ENCODE results near the gene KLK5. TPM values are rescaled to one million over a fixed set of nuclear protein-coding genes. Genes with fewer than 3 reads are reported as not detected.

The KLK5 gene
- total RNA-seq, 1 experiment from 2014 or later: not detected

GRCh38 chr19:50998686-50999085 is 45.8 kb upstream of the KLK5 start:
- H3T11ph ChIP-seq (ENCODE audit: low read length): no peak overlapping the region
- no peak for TF ChIP-seq CTCF (conservative IDR thresholded peaks at IDR 0.05)
- no peaks in the 10 kb centered on the region for H3K27me3 ChIP-seq (ENCODE audit: insufficient read depth, low read length)
- H3K27ac ChIP-seq (ENCODE audit: insufficient read length, low read depth, low read length): no peak overlapping the region
- H3K79me2 ChIP-seq (ENCODE audit: insufficient read depth, low read length): no peaks in the 10 kb centered on the region
- H4K5ac ChIP-seq (ENCODE audit: insufficient read length, low read depth, low read length): no peak overlapping the region
- no peak overlapping the region for H2BK15ac ChIP-seq (ENCODE audit: low read depth, low read length)
- Mint-ChIP-seq H3K9me3 (peaks cover 0 to 4% of the 10 kb centered on the region in 2 experiments; a peak in 2 of 5 replicates), H3K27me3 (ENCODE audit: low read depth) (peaks cover 39% of the 10 kb centered on the region), H3K4me3 (no peak overlapping the region), H3K27ac (no peak overlapping the region), H3K36me3 (ENCODE audit: insufficient read depth in 1 of 3, low read depth in 3 of 3) (no peaks in the 10 kb centered on the region; a peak in 1 of 7 replicates), H3K4me1 (peaks cover 21 to 38% of the 10 kb centered on the region in 2 experiments)
- H3K18ac ChIP-seq (ENCODE audit: insufficient read length, low read depth, low read length): no peak overlapping the region
- H4K20me1 ChIP-seq (ENCODE audit: control insufficient read depth, insufficient read depth, insufficient read length): no peaks in the 10 kb centered on the region
- H3K23me2 ChIP-seq (ENCODE audit: insufficient read length, low read depth, low read length, poor library complexity, severe bottlenecking): peaks cover 6% of the 10 kb centered on the region
- WGBS (ENCODE audit: extremely low coverage, insufficient read length, low lambda C conversion rate): no CpG with 5 or more reads among the region's 4 CpGs
- H3K14ac ChIP-seq (ENCODE audit: insufficient read depth, low read length): no peak overlapping the region
- H3K9ac ChIP-seq (ENCODE audit: extremely low read depth, insufficient read length, low read length): no peak overlapping the region
- no peak overlapping the region for H2BK12ac ChIP-seq (ENCODE audit: insufficient read length, low read depth, low read length)
- no peak for DNase-seq
- H3K4me1 ChIP-seq (ENCODE audit: insufficient read depth, low read length): 0 out of 2 replicates have a peak, but pooled peaks cover 4% of the 10 kb centered on the region
- H3K9me3 ChIP-seq (ENCODE audit: control insufficient read depth, low read depth, low read length): no peaks in the 10 kb centered on the region
- H2BK20ac ChIP-seq (ENCODE audit: low read depth, low read length, poor library complexity, severe bottlenecking): no peak overlapping the region
- no peak overlapping the region for H4K91ac ChIP-seq (ENCODE audit: insufficient read length, low read depth, low read length)
- no peak overlapping the region for H2BK120ac ChIP-seq (ENCODE audit: low read depth, low read length, poor library complexity, severe bottlenecking)
- no peak overlapping the region for H3K23ac ChIP-seq (ENCODE audit: insufficient read length, low read depth, low read length)
- no peak overlapping the region for H2AK5ac ChIP-seq (ENCODE audit: insufficient read length, low read length)
- H3K4me2 ChIP-seq (ENCODE audit: insufficient read depth, insufficient read length, low read length): no peak overlapping the region
- H2BK5ac ChIP-seq (ENCODE audit: insufficient read length, low read length): no peak overlapping the region
- H4K8ac ChIP-seq (replicated peaks; ENCODE audit: insufficient read length, low read depth, low read length): no peak overlapping the region
- no peak overlapping the region for H2AFZ ChIP-seq (ENCODE audit: low read length)
- no peak overlapping the region for H3K4ac ChIP-seq (ENCODE audit: low read depth, low read length)
- H3K56ac ChIP-seq (ENCODE audit: insufficient read length, low read depth, low read length): no peak overlapping the region
- no peaks in the 10 kb centered on the region for H3K79me1 ChIP-seq (ENCODE audit: insufficient read depth, low read depth, low read length, poor library complexity, severe bottlenecking)

All from H9 (cell line).